Hair follicle dermal papilla cell (primary cell): ENCODE measurements around the gene RPA1. TPM values are rescaled to one million over a fixed set of nuclear protein-coding genes. Genes with fewer than 3 reads are reported as not detected.

Experiments used
- total RNA-seq: library from RNA; depleted of rRNA; stranded (reverse); fragments of >200 nt; gene quantifications from 2 replicates; pipeline ENCODE4 v1.2.3, GENCODE V29; 2012

Gene RPA1
- total RNA-seq = 10.1 and 11.7 TPM in 2 replicates

DNA sequence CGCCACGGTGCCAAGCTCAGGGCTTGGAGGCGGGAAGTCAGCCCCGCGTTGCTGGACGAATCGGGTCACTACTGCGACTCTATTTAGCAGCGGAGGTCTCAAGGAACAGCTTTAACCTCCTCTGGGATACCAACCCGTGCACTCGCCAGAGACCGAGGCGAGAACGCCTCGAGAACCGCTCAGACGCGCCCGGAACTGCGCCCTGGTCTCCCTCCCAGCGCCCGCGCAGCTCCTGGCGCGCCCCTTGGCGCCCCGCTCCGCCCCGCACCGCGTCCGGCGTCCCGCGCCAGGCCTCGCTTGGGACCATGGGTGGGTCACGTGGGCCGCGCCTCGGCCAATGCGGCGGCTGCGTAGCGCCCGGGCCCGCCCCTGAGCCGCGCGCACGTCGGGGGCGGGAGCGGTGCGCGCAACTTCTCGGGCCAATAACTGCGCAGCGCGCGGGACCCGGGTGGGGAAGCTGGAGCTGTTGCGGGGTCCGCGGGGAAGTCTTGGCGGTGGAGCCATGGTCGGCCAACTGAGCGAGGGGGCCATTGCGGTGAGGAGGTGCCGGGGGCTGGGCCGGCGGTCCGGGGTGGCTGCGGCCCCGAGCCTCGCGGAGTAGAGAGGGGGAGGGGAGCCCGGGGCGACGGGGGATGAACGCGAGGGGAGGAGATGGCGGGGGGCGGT lies at the start of gene RPA1, which contains the start of gene SMYD4:
TSS of gene RPA1 (plus strand) at position 414 of the 666 bp plus-strand sequence. CDS start at position 503, 89 bp downstream.
TSS of gene SMYD4 (minus strand) at position 311 of the 666 bp plus-strand sequence. CDS start 1,908 bp downstream, outside the sequence.

Other genes starting within 250 kb of the RPA1 start
- 6.0 and 8.5 TPM in 2 replicates for gene SLC43A2, start 201.2 kb upstream of the RPA1 start, total RNA-seq
- 0.49 and 0.61 TPM in 2 replicates for gene SCARF1, start 184.3 kb upstream of the RPA1 start, total RNA-seq
- gene RILP, start 180.1 kb upstream of the RPA1 start, total RNA-seq = 3.7 and 6.3 TPM in 2 replicates
- 137 and 162 TPM in 2 replicates for gene PRPF8, start 145.1 kb upstream of the RPA1 start, total RNA-seq
- 5.2 and 5.7 TPM in 2 replicates for gene TLCD2, start 119.6 kb upstream of the RPA1 start, total RNA-seq
- 35.8 and 39.6 TPM in 2 replicates for gene WDR81, start 105.3 kb upstream of the RPA1 start, total RNA-seq
- gene SERPINF2, start 87.1 kb upstream of the RPA1 start, total RNA-seq = under 0.01 TPM in 1 of 2 replicates, not detected in the other
- gene SERPINF1, start 67.9 kb upstream of the RPA1 start, total RNA-seq = 106 and 148 TPM in 2 replicates
- gene SMYD4, start 103 bp upstream of the RPA1 start, total RNA-seq = 7.7 and 8.4 TPM in 2 replicates
- gene RTN4RL1, start 195.3 kb downstream of the RPA1 start, total RNA-seq = 0.85 and 1.6 TPM in 2 replicates
- 57.2 and 64.1 TPM in 2 replicates for gene DPH1, start 200.1 kb downstream of the RPA1 start, total RNA-seq
- gene OVCA2, start 212.0 kb downstream of the RPA1 start, total RNA-seq = 59.7 and 64.3 TPM in 2 replicates
- gene HIC1, start 225.1 kb downstream of the RPA1 start, total RNA-seq = 69.8 and 71.9 TPM in 2 replicates